Activated gamma-delta T cell treated with anti-CD3 and anti-CD28 coated beads, Interleukin-2, amount 50 U/mL, for 16 hours (primary cell): Measurements from ENCODE around the gene ITIH4.
"Not testable (repeated sequence)": the region's sequence is repeated elsewhere in the genome, so short reads cannot be mapped to it uniquely, and the experiment has no call there.

Experiments
- DNase-seq: peaks from one replicate; pipeline ENCODE4 v3.0.0-alpha.2; 2020; ENCODE audit warnings: low read depth

ITIH4 gene

GRCh38 chr3:52783211-52783555 is 47.3 kb downstream of the ITIH4 start:
- no peak for DNase-seq

GRCh38 chr3:52782412-52783210 is 47.9 kb downstream of the ITIH4 start:
- no peak for DNase-seq

GRCh38 chr3:52781741-52782140 is 48.7 kb downstream of the ITIH4 start:
- DNase-seq, result no peak

- no peak for DNase-seq
Measured at GRCh38 chr3:52779837-52780585, 50.5 kb downstream of the ITIH4 start.

- DNase-seq, result no peak
Measured at GRCh38 chr3:52779011-52779836, 51.2 kb downstream of the ITIH4 start.

GRCh38 chr3:52777959-52778805 is 52.3 kb downstream of the ITIH4 start:
- no peak for DNase-seq

- no peak for DNase-seq
Measured at GRCh38 chr3:52777127-52777958, 53.1 kb downstream of the ITIH4 start, which contains the start of gene ITIH1. Gene ITIH1 (plus strand): TSS chr3:52777599. CDS start chr3:52777616, 17 bp downstream.

- DNase-seq, result not testable (repeated sequence)
Measured at GRCh38 chr3:52776486-52776885, 54.0 kb downstream of the ITIH4 start.

- DNase-seq, result no peak
Measured at GRCh38 chr3:52775877-52776276, 54.6 kb downstream of the ITIH4 start.

GRCh38 chr3:52774901-52775864 is 55.3 kb downstream of the ITIH4 start:
- no peak for DNase-seq

GRCh38 chr3:52774066-52774713 is 56.3 kb downstream of the ITIH4 start:
- no peak for DNase-seq

GRCh38 chr3:52773361-52774065 is 57.0 kb downstream of the ITIH4 start:
- no peak for DNase-seq

- DNase-seq, result no peak
Measured at GRCh38 chr3:52771702-52772101, 58.8 kb downstream of the ITIH4 start.

GRCh38 chr3:52771334-52771681 is 59.2 kb downstream of the ITIH4 start:
- DNase-seq, result no peak

GRCh38 chr3:52770496-52771333 is 59.8 kb downstream of the ITIH4 start, which contains the start of gene NEK4:
Gene NEK4 (minus strand): TSS chr3:52770940. CDS start chr3:52770746, 194 bp downstream.
- peak; percentile 76 for DNase-seq

- DNase-seq, result no peak
Measured at GRCh38 chr3:52769786-52770455, 60.6 kb downstream of the ITIH4 start.

- no peak for DNase-seq
Measured at GRCh38 chr3:52763466-52763865, 67.0 kb downstream of the ITIH4 start.
